ENCODE results near the gene GZMH. TPM values are rescaled to one million over a fixed set of nuclear protein-coding genes. Genes with fewer than 3 reads are reported as not detected.

Gene GZMH
- total RNA-seq, 1 experiment from 2014 or later, result not detected

Other genes starting within 250 kb of the GZMH start
- 4.9 and 14.5 TPM in 2 replicates for gene NFATC4, start 241.5 kb downstream of the GZMH start, total RNA-seq (2014; rRNA removed; shearing (Covaris generic); ENCODE audit: low replicate concordance)
- gene NYNRIN, start 210.7 kb downstream of the GZMH start, total RNA-seq (2014; rRNA removed; shearing (Covaris generic); ENCODE audit: low replicate concordance), result 0.30 TPM in 1 of 2 replicates, not detected in the other
- gene CBLN3, start 180.0 kb downstream of the GZMH start, total RNA-seq (2014; rRNA removed; shearing (Covaris generic); ENCODE audit: low replicate concordance), result 2.0 TPM in 1 of 2 replicates, not detected in the other
- 19.1 and 30.7 TPM in 2 replicates for gene KHNYN, start 179.7 kb downstream of the GZMH start, total RNA-seq (2014; rRNA removed; shearing (Covaris generic); ENCODE audit: low replicate concordance)
- gene SDR39U1, start 166.9 kb downstream of the GZMH start, total RNA-seq (2014; rRNA removed; shearing (Covaris generic); ENCODE audit: low replicate concordance), result 16.8 and 32.0 TPM in 2 replicates
- not detected in 2 replicates for gene CMA1, start 101.4 kb downstream of the GZMH start, total RNA-seq (2014; rRNA removed; shearing (Covaris generic); ENCODE audit: low replicate concordance)
- gene CTSG, start 33.4 kb downstream of the GZMH start, total RNA-seq (2014; rRNA removed; shearing (Covaris generic); ENCODE audit: low replicate concordance), result not detected in 2 replicates
- not detected in 2 replicates for gene GZMB, start 24.5 kb upstream of the GZMH start, total RNA-seq (2014; rRNA removed; shearing (Covaris generic); ENCODE audit: low replicate concordance)